Heart right ventricle (tissue), 16 donors: ENCODE measurements around the gene TBCK. TPM values are rescaled to one million over a fixed set of nuclear protein-coding genes. Genes with fewer than 3 reads are reported as not detected.

Source experiments
- ATAC-seq, 8 donors: fragments of 200-7000 bp; cut with Tn5 transposase; one replicate each; pipeline ENCODE4 v1.9.1; 2020; ENCODE audit warnings: mild to moderate bottlenecking in 8 of 8, moderate library complexity in 8 of 8, moderate number of reproducible peaks in 1 of 8
- DNase-seq, 2 donors: peaks; one replicate each; pipeline ENCODE4 v3.0.0-alpha.2; 2020
- H3K27ac ChIP-seq, 10 donors: fragments of 200-600 bp; sonication (generic) in 2 of 10; one replicate each; pipeline versions ENCODE4 v1.5.0 to v1.8.0; 2020 to 2022; ENCODE audit warnings: mild to moderate bottlenecking in 3 of 10
- H3K27me3 ChIP-seq, 7 donors: fragments of 200-600 bp; one replicate each; pipeline ENCODE4 v1.8.0; 2021 to 2022; ENCODE audit warnings: mild to moderate bottlenecking in 2 of 7
- H3K36me3 ChIP-seq, 9 donors: fragments of 200-600 bp; sonication (generic) in 1 of 9; one replicate each; pipeline versions ENCODE4 v1.5.0 to v1.8.0; 2020 to 2022; ENCODE audit warnings: mild to moderate bottlenecking in 2 of 9
- H3K4me1 ChIP-seq, 9 donors: fragments of 200-600 bp; sonication (generic) in 1 of 9; one replicate each; pipeline versions ENCODE4 v1.5.0 to v1.8.0; 2020 to 2022; ENCODE audit warnings: mild to moderate bottlenecking in 4 of 9
- H3K4me3 ChIP-seq, 10 donors: fragments of 200-600 bp; sonication (generic) in 2 of 10; one replicate each; pipeline versions ENCODE4 v1.5.0 to v1.8.0; 2020 to 2022; ENCODE audit warnings: mild to moderate bottlenecking in 7 of 10, moderate library complexity in 2 of 10
- H3K9me3 ChIP-seq, 11 donors: fragments of 200-600 bp in 10 of 11; sonication (generic) in 2 of 11; one replicate each; pipeline versions ENCODE4 v1.5.0 to v1.8.0; 2013 to 2022; ENCODE audit warnings: mild to moderate bottlenecking in 2 of 11, control low read depth in 1 of 11, moderate library complexity in 1 of 11
- CTCF ChIP-seq, 9 donors: fragments of 200-600 bp; sonication (generic) in 2 of 9; IDR thresholded peaks; one replicate each; pipeline versions ENCODE4 v1.5.0 to v1.8.0; 2021 to 2022; ENCODE audit warnings: antibody characterized with exemption in 9 of 9, mild to moderate bottlenecking in 5 of 9, moderate library complexity in 1 of 9
- WGBS, 2 donors: extraction: QIAGEN DNeasy Blood & Tissue Kit; methylation state at CpG; one replicate each; pipeline ENCODE4 v1.1.7; 2013; ENCODE audit warnings: inconsistent platforms in 1 of 2; 5-methylcytosine and 5-hydroxymethylcytosine counted together
- intact Hi-C, 10 donors: fragments of 100-400 bp; cut with DNase I; formaldehyde crosslinking; loops; one replicate each; pipeline versions ENCODE4 v1.11.1 to v1.14.2; 2022
- polyA plus RNA-seq, 2 donors: library from polyadenylated mRNA; stranded (reverse); fragments of 200-250 nt; gene quantifications; one replicate each; pipeline ENCODE4 v1.2.3, GENCODE V29; 2013
- total RNA-seq, 10 donors: library from RNA; stranded (reverse); fragmentation: NEBNext Ultra II Directional in 3 of 10; extraction: Animal tissue kit (Norgen Biotek cat#: 25700) in 3 of 10; gene quantifications; one replicate each; pipeline versions ENCODE4 v1.2.1 to v1.2.4, GENCODE V29; 2021 to 2023
- donor health status: Arrhythmogenic right ventricular cardiomyopathy.
- donor health status: ischemic (EF 13 %, LVEDD 7.1; RV severe dilation, severe dysfunction).
- donor health status: healthy with polysubstance abuse.
- donor health status: DM: no; HTN: yes; CAD: no.
- donor health status: DM: no; HTN: no; CAD: no.
- donor health status: ischemic (EF 25% LVEDD 6.9; RV normal size, moderate dysfunction).
- donor health status: ischemic (EF 25% LVEDD 5.7; RV mildly dilated, moderate dysfunction).
- donor health status: healthy.
- donor health status: DM: yes; HTN: yes; CAD: no.
- donor health status: Ischemic cardiomyopathy.
- donor health status: ischemic (EF 35%, LVEDD 5.7; RV mildly dilated, moderate dysfunction).
- donor health status: nonischemic (EF 11% LVEDD 7.7; RV severe dilation, severe dysfunction).
- donor health status: DM: yes; HTN: yes; CAD: no.
- donor health status: PGD.
- donor health status: ischemic (EF 29% LVEDD 5.4; RV normal size, mild dysfunction).
- donor health status: nonischemic (EF 23%, LVEDD 6.1; RV moderate dilation, normal function).

The TBCK gene
- total and polyA plus RNA-seq, 12 donors: 5.0 to 22.8 (median 17.4) TPM

DNA sequence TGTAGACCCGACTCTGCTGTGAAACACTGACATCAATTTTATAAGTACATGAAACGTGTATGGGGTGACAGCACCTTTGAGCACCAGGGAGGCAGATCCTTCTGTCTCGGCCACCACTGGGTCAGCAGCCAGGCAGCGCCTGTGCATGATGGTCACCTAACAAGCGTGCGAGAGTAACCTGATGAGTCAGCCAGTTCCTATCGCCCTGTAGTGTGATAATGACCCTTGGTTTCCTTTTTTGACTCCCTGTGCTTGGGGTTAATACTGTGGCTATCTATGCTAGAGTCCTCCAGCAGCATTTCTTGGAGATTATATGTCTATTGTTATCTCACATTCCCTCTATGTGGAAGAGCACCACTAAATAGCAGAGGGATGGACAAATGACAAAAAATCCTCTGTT is 319.2 kb downstream of the TBCK start:
- Histone ChIP-seq H3K4me3 (no peak overlapping the region), H3K4me1 (peaks cover 0 to 6% (median 0%) of the 10 kb centered on the region in 9 donors), H3K27me3 (no peaks in the 10 kb centered on the region), H3K36me3 (no peaks in the 10 kb centered on the region), H3K27ac (no peak overlapping the region), H3K9me3 (no peaks in the 10 kb centered on the region)
- no peak for DNase-seq
- intact Hi-C loops: no loop called here
- ATAC-seq: peak in 2 of 8 donors; percentile 68 to 80
- no peak for TF ChIP-seq CTCF (IDR thresholded peaks at IDR 0.05)
- WGBS, 2 donors: 47 to 52% methylated on average over 7 of the region's 7 CpGs

DNA sequence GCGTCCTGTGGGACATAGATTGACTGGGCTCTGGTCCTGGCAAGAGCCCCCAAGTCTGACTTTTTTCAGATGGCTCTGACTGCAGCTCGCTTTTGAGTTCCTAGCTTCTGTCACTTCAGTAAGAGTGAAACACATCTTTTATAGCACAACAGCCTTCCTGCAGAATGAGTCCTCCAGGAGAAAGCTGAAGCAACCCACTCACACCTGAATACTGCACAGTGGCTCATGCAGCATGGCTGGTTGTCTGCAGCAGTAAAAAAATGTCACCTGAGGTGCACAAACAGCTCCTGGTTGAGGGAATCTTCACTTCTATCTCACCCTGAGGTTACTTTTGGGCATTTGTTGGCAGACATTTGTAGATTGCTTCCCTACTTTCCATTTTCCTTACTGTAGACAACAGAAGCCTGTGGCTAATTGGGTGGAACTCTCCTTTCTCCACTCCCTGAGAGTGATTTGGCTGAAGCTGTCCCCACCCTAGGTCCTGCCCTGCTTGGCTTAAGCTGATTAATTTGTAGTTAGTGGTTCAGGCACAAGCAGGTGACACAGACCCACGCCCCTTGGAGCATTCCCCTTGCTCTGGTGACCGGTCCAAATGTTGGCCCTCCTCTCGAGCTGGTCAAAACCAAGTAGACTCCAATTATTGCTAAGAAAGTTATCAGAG is 321.0 kb downstream of the TBCK start:
- no peak for ATAC-seq
- TF ChIP-seq CTCF (IDR thresholded peaks at IDR 0.05): no peak
- Histone ChIP-seq H3K4me3 (no peak overlapping the region), H3K4me1 (peaks cover 0 to 23% (median 14%) of the 10 kb centered on the region in 9 donors), H3K9me3 (no peaks in the 10 kb centered on the region), H3K36me3 (no peaks in the 10 kb centered on the region), H3K27me3 (no peaks in the 10 kb centered on the region), H3K27ac (no peak overlapping the region)
- DNase-seq: no peak
- intact Hi-C loops: no loop called here
- 89 to 97% methylated on average over 5 of the region's 5 CpGs for WGBS, 2 donors

GRCh38 chr4:105994061-105994460 is 321.9 kb downstream of the TBCK start:
- WGBS, 2 donors: 40 to 42% methylated on average over 6 of the region's 6 CpGs
- peaks cover 0 to 30% (median 17%) of the 10 kb centered on the region in 9 donors for H3K4me1 ChIP-seq
- no peaks in the 10 kb centered on the region for H3K9me3 ChIP-seq
- ATAC-seq (no peak), DNase-seq (no peak)
- no peaks in the 10 kb centered on the region for H3K36me3 ChIP-seq
- no peak for TF ChIP-seq CTCF (IDR thresholded peaks at IDR 0.05)
- H3K27me3 ChIP-seq: no peaks in the 10 kb centered on the region
- H3K4me3 ChIP-seq: no peak overlapping the region
- no peak overlapping the region for H3K27ac ChIP-seq
- intact Hi-C loops: no loop called here

- Histone ChIP-seq H3K4me1 (peaks cover 0 to 33% (median 21%) of the 10 kb centered on the region in 9 donors), H3K27me3 (no peaks in the 10 kb centered on the region), H3K4me3 (no peak overlapping the region), H3K36me3 (no peaks in the 10 kb centered on the region), H3K27ac (no peak overlapping the region), H3K9me3 (peaks cover 0 to 5% (median 0%) of the 10 kb centered on the region in 11 donors)
- DNase-seq (no peak), ATAC-seq (no peak)
- intact Hi-C loops: no loop called here
- TF ChIP-seq CTCF (IDR thresholded peaks at IDR 0.05): no peak
- WGBS, 2 donors: 85 to 91% methylated on average over 2 of the region's 2 CpGs
Measured at GRCh38 chr4:105992641-105993305, 323.2 kb downstream of the TBCK start.
